ENCODE results near the gene SCTR. TPM values are rescaled to one million over a fixed set of nuclear protein-coding genes. Genes with fewer than 3 reads are reported as not detected.

Gene SCTR
- total and polyA plus RNA-seq, 2 of the 8 experiments (the other 6 are each of a cell fraction or from before 2014, with no cell fraction given): 0.15 TPM; not detected in 1

DNA sequence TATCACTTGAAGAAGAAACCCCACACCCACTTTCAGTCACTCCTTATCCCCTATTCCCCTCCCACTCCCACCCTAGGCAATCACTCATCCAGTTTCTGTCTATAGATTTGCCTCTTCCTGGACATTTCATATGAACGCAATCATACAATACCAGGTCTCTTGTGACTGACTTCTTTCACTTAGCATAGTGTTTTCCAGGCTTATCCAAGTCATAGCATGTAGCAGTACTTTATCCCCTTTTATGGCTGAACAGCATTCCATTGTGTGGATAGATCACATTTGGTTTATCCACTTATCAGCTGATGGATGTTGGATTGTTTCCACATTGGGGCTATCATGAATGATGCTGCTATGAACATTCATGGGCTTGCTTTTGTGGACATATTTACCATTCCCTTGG lies 26.6 kb upstream of the SCTR start:
- Histone ChIP-seq H4K5ac (ENCODE audit: insufficient read length, low read depth, low read length) (no peak overlapping the region), H3K4ac (replicated peaks; ENCODE audit: insufficient read length, low read depth, low read length) (no peak overlapping the region), H3K18ac (ENCODE audit: extremely low read depth, low read length) (no peak overlapping the region), H3K27me3 (replicated peaks in 1 of 4; ENCODE audit: control insufficient read depth in 3 of 4, extremely low read depth in 1 of 4, insufficient read depth in 3 of 4, low read length in 3 of 4) (peaks cover 0 to under 1% (median 0%) of the 10 kb centered on the region in 4 experiments; a peak in 1 of 7 replicates), H2BK120ac (replicated peaks; ENCODE audit: low read depth, low read length) (no peak overlapping the region), H3K79me2 (ENCODE audit: control insufficient read depth in 1 of 2, insufficient read depth in 2 of 2, low read length in 2 of 2) (no peaks in the 10 kb centered on the region), H4K8ac (ENCODE audit: extremely low read depth, insufficient read depth, low read length) (no peak overlapping the region), H3K23ac (ENCODE audit: insufficient read length) (no peak overlapping the region), H4K20me1 (replicated peaks in 1 of 2; ENCODE audit: control insufficient read depth in 1 of 2, insufficient read depth in 2 of 2, low read length in 2 of 2) (no peaks in the 10 kb centered on the region), H3K9ac (replicated peaks in 1 of 4; ENCODE audit: extremely low read depth in 1 of 4, low read depth in 3 of 4, low read length in 3 of 4) (no peak overlapping the region), H2AFZ (ENCODE audit: low read length) (no peak overlapping the region), H3K36me3 (ENCODE audit: control insufficient read depth in 2 of 4, insufficient read depth in 4 of 4, low read length in 3 of 4) (no peaks in the 10 kb centered on the region), H3K27ac (ENCODE audit: low read depth, low read length) (no peak overlapping the region), H2AK5ac (ENCODE audit: low read depth, low read length) (no peak overlapping the region), H3K9me3 (ENCODE audit: insufficient read depth in 2 of 2, low read depth in 1 of 2, low read length in 1 of 2) (no peaks in the 10 kb centered on the region), H3K79me1 (ENCODE audit: low read depth, low read length) (no peaks in the 10 kb centered on the region), H2BK12ac (ENCODE audit: low read depth, low read length) (no peak overlapping the region), H3K23me2 (ENCODE audit: low read depth, low read length) (no peaks in the 10 kb centered on the region), H3K4me1 (replicated peaks in 1 of 4; ENCODE audit: control insufficient read depth in 3 of 4, insufficient read depth in 4 of 4, low read length in 3 of 4) (peaks cover 0 to 3% (median 0%) of the 10 kb centered on the region in 4 experiments; a peak in 1 of 7 replicates), H2BK15ac (ENCODE audit: low read length) (no peak overlapping the region), H3K4me2 (ENCODE audit: insufficient read depth in 1 of 2, low read depth in 2 of 2, low read length in 2 of 2) (no peak overlapping the region), H2BK5ac (ENCODE audit: low read depth, low read length) (no peak overlapping the region), H4K91ac (replicated peaks; ENCODE audit: insufficient read length, low read length) (no peak overlapping the region), H3K4me3 (ENCODE audit: extremely low read depth in 1 of 4, insufficient read depth in 2 of 4, low read depth in 3 of 4, low read length in 4 of 4) (no peak overlapping the region), H3K14ac (ENCODE audit: insufficient read length) (no peak overlapping the region), H3K56ac (replicated peaks; ENCODE audit: insufficient read length, low read depth, low read length) (no peak overlapping the region), H2BK20ac (ENCODE audit: low read length) (no peak overlapping the region)
- no peak for DNase-seq (ENCODE audit: low read depth in 1 of 2, low spot score in 2 of 2)
- CTCF ChIA-PET (ENCODE audit: partially characterized antibody): no interaction called here
- POLR2A ChIA-PET (ENCODE audit: partially characterized antibody): no interaction called here
- WGBS, 2 experiments (ENCODE audit: extremely low coverage in 1 of 2, insufficient coverage in 1 of 2, insufficient read length in 1 of 2, insufficient replicate concordance in 2 of 2, low coverage in 1 of 2, low lambda C conversion rate in 2 of 2, missing lambda C conversion rate in 1 of 2): 89% methylated on average over 1 of the region's 1 CpG; no CpG with 5 or more reads in 1 of the 2 experiments
- TF ChIP-seq, protein P1, sequence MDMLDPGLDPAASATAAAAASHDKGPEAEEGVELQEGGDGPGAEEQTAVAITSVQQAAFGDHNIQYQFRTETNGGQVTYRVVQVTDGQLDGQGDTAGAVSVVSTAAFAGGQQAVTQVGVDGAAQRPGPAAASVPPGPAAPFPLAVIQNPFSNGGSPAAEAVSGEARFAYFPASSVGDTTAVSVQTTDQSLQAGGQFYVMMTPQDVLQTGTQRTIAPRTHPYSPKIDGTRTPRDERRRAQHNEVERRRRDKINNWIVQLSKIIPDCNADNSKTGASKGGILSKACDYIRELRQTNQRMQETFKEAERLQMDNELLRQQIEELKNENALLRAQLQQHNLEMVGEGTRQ (IDR thresholded peaks at IDR 0.05; ENCODE audit: low read length): no peak
- TF ChIP-seq CBX8 (IDR thresholded peaks at IDR 0.05; ENCODE audit: borderline replicate concordance, low read depth, low read length) (no peak), TEAD4 (IDR thresholded peaks at IDR 0.05; ENCODE audit: low read depth, low read length) (no peak), CREB1 (IDR thresholded peaks at IDR 0.05) (no peak), MAFK (IDR thresholded peaks at IDR 0.05; ENCODE audit: low read depth, low read length) (no peak)
- no peak for FAIRE-seq

All from H1 (cell line).